HepG2 (cell line): Measurements from ENCODE around the gene TMUB1. TPM values are rescaled to one million over a fixed set of nuclear protein-coding genes. Genes with fewer than 3 reads are reported as not detected.

Experiments used
- ATAC-seq: fragments of 200-7000 bp; cut with Tn5 transposase; 3 replicates; pipeline ENCODE4 v1.9.1; 2020; ENCODE audit warnings: mild to moderate bottlenecking, moderate library complexity
- BruUV-seq: library from RNA; stranded (reverse); fragments of 400-500 nt; replicated peaks from 2 replicates; lab custom pipeline; 2021; lab: Mats Ljungman, UMichigan
- CTCF ChIA-PET: fragments of 300-600 bp; formaldehyde crosslinking; extraction: SDS; loops from one replicate; lab custom pipeline; 2021; ENCODE audit warnings: low total read pairs, inconsistent platforms, low intra/inter-chr PET ratio; lab: Yijun Ruan, JAX
- POLR2A ChIA-PET: fragments of 350-600 bp; sonication (Branson Sonifier 250); formaldehyde crosslinking; loops from one replicate; lab custom pipeline; 2020; ENCODE audit warnings: antibody characterized with exemption, inconsistent platforms; lab: Yijun Ruan, JAX
- DNase-seq: peaks from one replicate; pipeline ENCODE4 v3.0.0-alpha.2; 2015; ENCODE audit warnings: low spot score
- FAIRE-seq: peaks from 3 replicates; lab custom pipeline; 2011; peaks lifted over from hg19 to GRCh38; lab: Jason Lieb, UNC
- H2AFZ ChIP-seq: one replicate; pipeline ENCODE4 v1.6.1; 2011; ENCODE audit warnings: low read length, inconsistent platforms
- H3K27ac ChIP-seq: fragments of 300-600 bp; 3 replicates; pipeline ENCODE4 v1.8.0; 2011; ENCODE audit warnings: mixed run types, mild to moderate bottlenecking, mixed read lengths, low read length, inconsistent platforms; ENCODE audit not compliant: insufficient read depth; ENCODE audit errors: extremely low read length
- H3K27me3 ChIP-seq, 2 experiments: fragments of 200-600 bp in 1 of 2; 2 replicates in 1 of 2; 3 replicates in 1 of 2; pipeline versions ENCODE4 v1.6.0 to v1.8.0; 2011; ENCODE audit warnings: low read length in 2 of 2, mild to moderate bottlenecking in 2 of 2, moderate library complexity in 2 of 2, inconsistent platforms in 1 of 2; ENCODE audit not compliant: insufficient read depth in 2 of 2, control insufficient read depth in 1 of 2
- H3K36me3 ChIP-seq, 2 experiments: fragments of 200-600 bp in 1 of 2; replicated peaks in 1 of 2; 2 replicates in 1 of 2; 3 replicates in 1 of 2; pipeline versions ENCODE4 v1.5.1 to v1.8.0; 2011; ENCODE audit warnings: low read length in 2 of 2, inconsistent platforms in 1 of 2; ENCODE audit not compliant: insufficient read depth in 2 of 2, control insufficient read depth in 1 of 2
- H3K4me1 ChIP-seq: 2 replicates; pipeline ENCODE4 v1.5.1; 2012; ENCODE audit warnings: low read length, inconsistent platforms; ENCODE audit not compliant: insufficient read depth
- H3K4me2 ChIP-seq: 2 replicates; pipeline ENCODE4 v1.6.0; 2011; ENCODE audit warnings: low read depth, low read length, inconsistent platforms
- H3K4me3 ChIP-seq, 3 experiments: fragments of 200-600 bp in 1 of 3; sonication (generic), shearing (Covaris generic) in 1 of 3; replicated peaks in 1 of 3; 2 replicates each; pipeline ENCODE4 v1.5.1; 2011 to 2016; ENCODE audit warnings: low read length in 3 of 3, inconsistent platforms in 2 of 3, low read depth in 2 of 3, mild to moderate bottlenecking in 2 of 3, control low read depth in 1 of 3, mixed read lengths in 1 of 3; ENCODE audit not compliant: insufficient read depth in 1 of 3
- H3K79me2 ChIP-seq: one replicate; pipeline ENCODE4 v1.6.1; 2011; ENCODE audit warnings: low read length, inconsistent platforms; ENCODE audit not compliant: insufficient read depth
- H3K9ac ChIP-seq: 2 replicates; pipeline ENCODE4 v1.6.0; 2011; ENCODE audit warnings: mild to moderate bottlenecking, low read depth, low read length, inconsistent platforms; ENCODE audit not compliant: insufficient read depth
- H3K9me3 ChIP-seq: 2 replicates; pipeline ENCODE4 v1.5.1; 2012; ENCODE audit warnings: mild to moderate bottlenecking, low read length
- H4K20me1 ChIP-seq: 2 replicates; pipeline ENCODE4 v1.6.0; 2011; ENCODE audit warnings: inconsistent platforms, mild to moderate bottlenecking, low read length, moderate library complexity; ENCODE audit not compliant: insufficient read depth
- AGO2 ChIP-seq: fragments of 200-400 bp; formaldehyde crosslinking; optimal IDR thresholded peaks from 2 replicates; pipeline ENCODE3; 2017; ENCODE audit warnings: mild to moderate bottlenecking, low read depth, low read length, moderate library complexity
- IKZF4 ChIP-seq: sonication (generic); formaldehyde crosslinking; IDR thresholded peaks from 2 replicates; pipeline ENCODE4 v1.5.1; 2020; ENCODE audit warnings: borderline replicate concordance, mild to moderate bottlenecking, low read depth, missing genetic modification reagents; ENCODE audit errors: not compliant biosample characterization
- KMT2B ChIP-seq: IDR thresholded peaks from 2 replicates; pipeline ENCODE4 v1.6.1; 2016; ENCODE audit warnings: missing genetic modification reagents, missing compliant biosample characterization
- NR2C2 ChIP-seq: sonication (generic); formaldehyde crosslinking; IDR thresholded peaks from 2 replicates; pipeline ENCODE4 v1.4.0; 2020; ENCODE audit warnings: missing genetic modification reagents, mild to moderate bottlenecking, moderate library complexity, borderline replicate concordance
- SKI ChIP-seq: fragments of 450-650 bp; IDR thresholded peaks from one replicate; pipeline ENCODE4 v1.6.1; 2018; ENCODE audit warnings: mild to moderate bottlenecking; ENCODE audit not compliant: partially characterized antibody
- ZNF775 ChIP-seq: sonication (generic); formaldehyde crosslinking; IDR thresholded peaks from 2 replicates; pipeline ENCODE4 v1.4.0; 2020; ENCODE audit warnings: missing genetic modification reagents, mild to moderate bottlenecking, moderate library complexity, borderline replicate concordance
- WGBS: methylation state at CpG from one replicate; pipeline ENCODE4 v1.1.6; 2017; ENCODE audit warnings: low lambda C conversion rate; 5-methylcytosine and 5-hydroxymethylcytosine counted together
- in situ Hi-C: cut with HindIII; loops from 2 replicates; pipeline ENCODE4 v1.10.0; 2017; ENCODE audit warnings: low pct_unique_long_range_greater_than_20kb; ENCODE audit not compliant: extremely low pct_ligation_motif_present
- intact Hi-C: fragments of 100-400 bp; cut with micrococcal nuclease; formaldehyde crosslinking; loops from one replicate; pipeline ENCODE4 v1.10.0; 2022; ENCODE audit not compliant: unreplicated experiment
- polyA plus RNA-seq, 8 experiments: library from polyadenylated mRNA; depleted of rRNA in 3 of 8; stranded (reverse) in 7 of 8; unstranded in 1 of 8; fragments of >200 nt; fragmentation: Illumina TruSeq in 4 of 8; extraction: Trizol in 4 of 8; gene quantifications; 2 replicates each; pipeline versions ENCODE4 v1.2.1 to v1.2.3, GENCODE V29; 2011 to 2016; ENCODE audit warnings: low read depth in 4 of 8, missing spikeins in 1 of 8, mixed read lengths in 1 of 8; ENCODE audit not compliant: insufficient read depth in 1 of 8
- total RNA-seq, 5 experiments: library from RNA; depleted of rRNA; stranded (reverse); fragments of >200 nt; fragmentation: Illumina TruSeq; extraction: Trizol; gene quantifications; 2 replicates each; pipeline ENCODE4 v1.2.3, GENCODE V29; 2016; ENCODE audit warnings: low read depth in 1 of 5

The TMUB1 gene
- total and polyA plus RNA-seq, 2 of the 13 experiments (the other 11 are each of a cell fraction or from before 2014, with no cell fraction given), result 44.8 to 51.6 TPM

DNA sequence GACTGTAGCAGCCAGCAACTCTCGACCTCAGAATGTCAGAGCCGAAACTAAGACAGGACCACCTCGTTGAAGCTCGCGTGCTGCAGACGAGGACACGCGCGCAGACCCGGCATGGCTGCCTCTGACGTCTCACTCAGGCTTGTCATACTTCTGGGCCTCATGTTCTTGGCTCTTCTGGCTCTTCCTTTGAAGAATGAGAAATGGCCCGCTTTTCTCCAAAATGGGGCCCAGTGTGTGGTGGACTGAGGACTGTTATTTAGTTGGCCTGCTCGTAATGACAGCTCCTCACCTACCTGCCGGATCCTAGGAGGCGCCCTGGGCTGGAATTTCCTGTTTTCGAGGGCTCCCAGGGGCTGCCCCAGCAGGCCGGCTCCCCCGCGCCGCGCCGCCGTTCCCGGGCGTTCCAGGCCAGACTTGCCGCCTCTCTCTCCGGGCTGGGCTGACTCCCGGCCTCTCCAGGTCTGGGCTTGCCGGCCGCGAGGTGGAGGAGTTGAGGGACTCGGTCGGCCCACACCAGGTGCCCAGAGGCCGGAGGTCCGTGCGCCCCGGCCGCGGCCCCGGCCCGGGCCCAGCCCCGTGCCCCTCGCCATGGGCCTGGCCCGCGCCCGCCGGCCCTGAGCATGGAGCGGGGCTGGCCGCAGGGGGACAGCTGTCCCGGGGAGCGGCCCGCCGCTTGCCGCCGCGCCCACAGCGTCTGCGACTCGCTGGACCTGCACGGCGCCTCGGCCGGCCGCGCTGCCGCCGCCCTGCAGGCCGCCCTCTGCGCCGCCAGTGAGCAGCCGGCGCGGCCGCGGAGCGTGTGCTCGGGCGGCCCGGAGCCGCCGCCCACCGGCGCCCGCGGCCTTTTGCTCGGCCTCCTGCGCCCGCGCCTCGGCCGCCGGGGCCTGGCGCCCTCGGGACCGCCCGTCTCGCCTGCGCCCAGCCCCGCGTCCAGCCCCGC lies 31.1 kb upstream of the TMUB1 start:
- Histone ChIP-seq H3K9me3 (no peaks in the 10 kb centered on the region), H4K20me1 (peaks cover 41% of the 10 kb centered on the region), H3K27me3 (no peaks in the 10 kb centered on the region), H3K79me2 (peaks cover 24% of the 10 kb centered on the region), H3K27ac (no peak overlapping the region), H3K36me3 (peaks cover 15 to 51% of the 10 kb centered on the region in 2 experiments; a peak in 4 of 5 replicates), H3K4me1 (no peaks in the 10 kb centered on the region), H3K4me2 (no peak overlapping the region), H2AFZ (no peak overlapping the region), H3K9ac (no peak overlapping the region), H3K4me3 (no peak overlapping the region)
- FAIRE-seq (no peak), DNase-seq (no peak), ATAC-seq (no peak)
- TF ChIP-seq AGO2 (peak; percentile 38), ZNF775 (no peak), NR2C2 (CRISPR knock-in tag) (no peak), IKZF4 (CRISPR knock-in tag) (no peak), SKI (no peak), KMT2B (CRISPR knock-in tag) (no peak)
- WGBS, result 98% methylated on average over 63 of the region's 101 CpGs
- BruUV-seq, result no TSS peak
- POLR2A ChIA-PET, result no interaction called here
- intact Hi-C loops (no loop called here), in situ Hi-C loops (no loop called here)
- CTCF ChIA-PET, result no interaction called here
